Mononuclear cell (primary cell): ENCODE results near the gene TRPM3. TPM values are rescaled to one million over a fixed set of nuclear protein-coding genes. Genes with fewer than 3 reads are reported as not detected.

Experiments
- H3K27me3 ChIP-seq: 2 replicates; pipeline ENCODE4 v1.6.0; 2011; ENCODE audit warnings: low read length, control low read depth; ENCODE audit not compliant: insufficient read depth
- H3K4me1 ChIP-seq: 2 replicates; pipeline ENCODE4 v1.5.1; 2011; ENCODE audit warnings: mild to moderate bottlenecking, low read length, control low read depth; ENCODE audit not compliant: insufficient read depth
- H3K4me3 ChIP-seq: 2 replicates; pipeline ENCODE4 v1.5.1; 2011; ENCODE audit warnings: mild to moderate bottlenecking, low read length, moderate library complexity
- H3K9me3 ChIP-seq: 2 replicates; pipeline ENCODE4 v1.5.1; 2011; ENCODE audit warnings: low read depth, mild to moderate bottlenecking, control low read depth, low read length
- total RNA-seq: library from RNA; depleted of rRNA; stranded (reverse); fragments of >200 nt; gene quantifications from one replicate; pipeline ENCODE4 v1.2.3, GENCODE V29; 2012

Gene TRPM3
- total RNA-seq, 1 donor: not detected

DNA sequence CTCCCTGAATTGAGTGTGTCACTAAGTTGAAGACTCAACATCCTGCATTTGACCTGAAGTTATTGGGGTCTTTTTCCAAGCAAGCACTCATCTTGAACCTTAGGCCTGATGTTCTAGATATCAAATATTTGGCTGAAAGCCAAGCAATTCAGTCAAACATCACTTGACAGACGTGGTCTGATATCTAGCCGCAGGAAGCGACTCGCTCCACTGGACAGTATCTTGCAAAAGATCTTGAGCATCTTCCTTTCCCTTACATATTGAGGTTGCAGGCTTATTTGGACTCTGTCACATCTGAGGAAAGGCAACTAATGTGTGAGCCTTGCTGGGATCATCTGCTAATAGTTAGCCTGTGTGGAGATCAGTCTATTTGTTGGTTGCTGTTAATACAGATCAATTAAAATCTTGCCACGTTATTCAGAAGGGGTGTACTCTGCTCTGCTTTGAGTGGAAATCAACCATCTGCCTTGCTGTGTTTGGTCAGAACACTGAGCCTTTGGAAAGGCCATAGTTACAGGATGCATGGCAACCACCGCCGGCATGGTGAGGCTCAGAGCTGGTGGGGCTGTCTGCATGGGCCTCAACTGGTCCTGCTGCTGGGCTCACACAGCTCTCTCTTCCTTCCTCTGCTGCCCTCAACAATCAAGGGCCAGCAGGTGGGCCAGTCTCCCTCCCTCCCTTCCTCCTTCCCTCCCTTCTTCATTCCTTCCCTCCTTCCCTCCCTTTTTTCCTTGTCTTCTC is 540.0 kb downstream of the TRPM3 start:
- Histone ChIP-seq H3K9me3 (no peaks in the 10 kb centered on the region), H3K4me1 (peaks cover 26% of the 10 kb centered on the region), H3K27me3 (no peaks in the 10 kb centered on the region)

DNA sequence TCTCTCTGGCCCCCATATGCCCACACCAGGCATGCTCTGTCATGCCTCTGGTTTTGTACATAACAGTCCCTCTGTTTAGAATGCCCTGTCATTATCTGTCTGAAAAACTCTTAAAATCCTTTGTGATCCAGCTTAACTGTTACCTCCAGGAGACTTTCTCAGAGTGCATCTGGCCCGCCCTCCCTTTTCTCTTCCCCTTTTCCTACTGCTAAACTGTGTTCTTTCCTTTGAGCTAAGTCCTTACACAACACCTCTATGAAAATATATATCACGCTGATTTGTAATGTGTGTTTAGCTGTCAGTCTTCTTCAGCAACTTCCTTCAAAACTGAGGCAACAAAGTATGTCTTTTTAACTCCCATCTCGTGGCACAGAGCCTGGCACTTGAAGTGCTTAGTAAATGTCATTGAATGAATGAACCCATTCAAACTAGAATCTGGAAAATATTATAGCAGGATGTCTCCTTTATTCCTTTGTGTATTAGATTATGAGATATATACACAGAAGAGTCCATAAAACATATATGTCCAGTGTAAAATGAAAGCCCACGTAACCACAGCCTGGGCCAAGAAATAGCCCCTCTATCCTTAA is 540.7 kb downstream of the TRPM3 start:
- Histone ChIP-seq H3K4me1 (peaks cover 26% of the 10 kb centered on the region), H3K4me3 (no peak overlapping the region), H3K27me3 (no peaks in the 10 kb centered on the region), H3K9me3 (no peaks in the 10 kb centered on the region)

More for the DNA sequence above, 540.0 kb downstream of the TRPM3 start:
- H3K4me3 ChIP-seq: no peak overlapping the region

DNA sequence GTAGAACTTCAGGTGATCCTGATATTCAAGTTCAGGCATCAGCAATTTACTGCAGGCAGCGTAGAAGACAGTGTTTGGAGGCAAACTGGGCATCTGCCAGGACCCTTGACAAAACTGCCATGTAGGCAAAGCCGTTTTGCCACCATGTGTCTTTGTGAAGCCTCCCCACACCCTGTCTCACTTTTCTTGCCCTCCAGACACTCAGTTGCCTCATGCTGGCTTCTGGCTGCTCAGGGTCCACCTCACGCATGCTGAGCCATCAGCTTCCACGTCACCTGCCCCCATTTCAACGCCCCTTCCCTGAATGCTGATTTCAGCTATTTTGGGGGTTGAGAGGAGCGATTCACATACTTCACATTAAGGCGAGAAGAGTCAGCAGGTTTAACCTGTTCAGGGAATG is 541.7 kb downstream of the TRPM3 start:
- peaks cover 26% of the 10 kb centered on the region for H3K4me1 ChIP-seq
- no peaks in the 10 kb centered on the region for H3K9me3 ChIP-seq
- H3K4me3 ChIP-seq: no peak overlapping the region
- no peaks in the 10 kb centered on the region for H3K27me3 ChIP-seq

DNA sequence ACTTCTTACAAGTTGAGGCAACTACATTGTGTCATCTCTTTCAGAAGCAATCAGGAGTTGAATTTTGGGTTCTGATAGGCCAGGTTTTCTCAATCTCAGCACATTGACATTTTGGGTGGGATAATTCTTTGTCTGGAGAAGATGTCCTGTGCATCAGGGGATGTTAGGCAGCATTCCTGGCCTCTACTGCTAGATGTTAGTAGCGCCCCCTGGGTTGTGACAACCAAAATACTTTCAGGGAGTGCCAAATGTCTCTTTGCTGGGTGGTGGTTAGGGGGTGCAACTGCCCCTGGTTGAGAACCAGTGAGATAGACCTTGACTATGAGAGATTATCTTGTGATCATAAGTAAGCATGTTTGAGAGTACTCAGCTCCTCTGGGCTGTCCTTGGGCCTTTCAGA is 542.7 kb downstream of the TRPM3 start:
- H3K4me3 ChIP-seq: no peak overlapping the region
- peaks cover 26% of the 10 kb centered on the region for H3K4me1 ChIP-seq
- no peaks in the 10 kb centered on the region for H3K9me3 ChIP-seq
- H3K27me3 ChIP-seq: no peaks in the 10 kb centered on the region

DNA sequence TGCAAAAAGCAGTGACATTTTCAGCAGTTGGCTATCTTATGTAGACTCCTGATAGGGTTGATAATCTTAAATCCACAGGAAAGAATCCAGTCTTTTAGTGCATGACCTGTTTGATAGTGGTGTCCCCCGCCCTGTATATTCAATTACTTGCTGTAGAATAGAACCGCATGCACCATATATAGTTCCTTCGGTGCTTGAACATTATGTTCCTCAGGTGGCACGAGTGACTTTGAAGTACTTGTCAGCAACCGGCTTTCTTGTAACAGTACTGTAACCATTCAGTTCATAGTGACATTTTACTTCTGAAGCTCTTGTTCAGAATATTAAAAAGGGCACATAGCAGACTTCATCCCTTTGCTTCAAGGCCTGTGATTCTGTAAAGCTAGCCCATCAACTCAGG is 543.8 kb downstream of the TRPM3 start:
- H3K4me1 ChIP-seq: peaks cover 26% of the 10 kb centered on the region
- no peaks in the 10 kb centered on the region for H3K9me3 ChIP-seq
- no peaks in the 10 kb centered on the region for H3K27me3 ChIP-seq
- H3K4me3 ChIP-seq: no peak overlapping the region

DNA sequence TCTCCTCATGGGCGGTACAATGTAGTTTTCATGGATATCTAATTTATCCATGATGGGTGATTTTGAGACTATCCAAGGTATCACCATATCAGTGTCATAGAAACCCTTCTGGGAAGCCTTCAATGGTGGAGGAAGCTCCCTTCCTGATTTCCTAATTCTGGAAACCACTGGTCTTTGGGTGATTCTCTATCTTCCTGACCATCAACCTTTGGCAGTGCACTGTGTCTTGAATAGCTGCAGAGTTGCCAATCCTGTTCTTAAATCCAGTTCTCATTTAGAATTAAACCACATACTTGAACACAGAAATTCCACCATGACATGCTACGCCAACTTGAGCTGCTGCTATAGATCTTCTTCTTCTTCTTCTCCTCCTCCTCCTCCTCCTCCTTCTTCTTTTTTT is 545.3 kb downstream of the TRPM3 start:
- Histone ChIP-seq H3K27me3 (no peaks in the 10 kb centered on the region), H3K9me3 (no peaks in the 10 kb centered on the region), H3K4me3 (no peak overlapping the region), H3K4me1 (peaks cover 21% of the 10 kb centered on the region)

DNA sequence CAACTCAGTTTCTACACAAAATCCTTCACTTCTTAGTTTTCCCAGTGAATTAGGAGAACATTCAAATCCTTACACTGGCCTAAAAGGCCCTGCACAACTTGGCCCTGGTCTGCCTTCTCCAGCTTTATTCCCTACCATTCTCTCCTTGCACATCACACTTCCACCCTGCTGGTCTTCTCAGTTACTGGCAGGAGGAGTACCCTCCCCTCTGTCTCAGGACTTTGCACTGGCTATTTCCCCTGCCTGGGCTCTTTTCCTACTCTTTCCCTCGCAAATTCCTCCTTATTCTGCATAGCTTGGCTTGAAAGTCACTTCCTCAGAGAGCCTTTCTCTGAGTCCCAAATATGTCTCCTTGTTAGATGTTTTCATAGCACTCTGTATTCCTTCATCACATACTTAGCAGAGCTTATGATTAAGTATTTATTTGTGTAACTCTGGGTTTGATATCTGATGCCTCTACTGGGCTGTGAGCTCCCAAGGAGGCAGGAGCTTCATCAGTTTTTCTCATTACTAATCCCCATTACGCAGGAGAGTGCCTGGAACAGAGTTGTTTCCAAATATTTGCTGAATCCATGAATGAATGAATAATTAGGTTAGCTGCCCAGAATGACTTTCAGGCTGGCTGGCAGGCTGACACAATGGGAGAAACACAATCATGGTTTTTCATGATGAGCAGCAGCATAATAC is 547.1 kb downstream of the TRPM3 start:
- Histone ChIP-seq H3K4me1 (peaks cover 13% of the 10 kb centered on the region), H3K27me3 (no peaks in the 10 kb centered on the region), H3K4me3 (no peak overlapping the region), H3K9me3 (no peaks in the 10 kb centered on the region)

DNA sequence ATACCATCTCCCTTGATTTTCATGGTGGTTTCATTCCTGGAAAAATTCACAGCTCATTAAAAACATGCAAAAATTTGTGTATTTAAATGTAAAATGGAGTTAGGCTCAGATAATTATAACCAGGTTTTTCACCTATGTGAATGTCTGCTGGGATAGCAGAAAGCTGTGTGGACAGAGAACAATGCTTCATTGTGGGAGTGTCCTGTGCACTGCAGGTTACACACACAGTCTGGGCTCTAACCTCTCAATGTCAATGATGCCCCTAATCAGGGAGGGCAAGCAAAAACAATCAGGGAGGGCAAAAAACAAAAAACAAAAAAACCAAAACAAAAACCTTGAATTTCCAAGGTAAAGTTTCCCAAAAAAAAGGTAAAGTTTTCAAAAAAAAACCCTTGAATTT is 548.1 kb downstream of the TRPM3 start:
- Histone ChIP-seq H3K27me3 (no peaks in the 10 kb centered on the region), H3K4me1 (peaks cover 13% of the 10 kb centered on the region), H3K9me3 (no peaks in the 10 kb centered on the region), H3K4me3 (no peak overlapping the region)

DNA sequence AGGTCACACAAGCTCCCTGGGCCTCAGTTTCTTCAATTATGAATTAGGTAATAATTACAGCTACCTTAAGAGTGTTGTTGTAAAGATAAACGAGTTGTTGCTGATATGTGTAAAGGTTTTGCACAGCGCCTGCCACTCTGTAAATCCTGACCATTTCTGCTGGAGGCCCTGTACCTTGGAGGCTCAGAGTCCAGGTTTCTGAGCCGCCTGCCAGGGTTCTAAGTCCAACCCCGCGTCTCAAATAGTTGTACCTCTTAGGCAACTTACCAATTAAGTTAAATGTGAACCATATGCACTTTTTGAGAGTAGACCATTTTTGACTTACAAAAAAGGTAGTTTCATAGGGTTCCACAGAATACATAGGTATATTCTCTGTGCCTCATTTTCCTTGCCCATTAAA is 550.2 kb downstream of the TRPM3 start:
- H3K27me3 ChIP-seq: no peaks in the 10 kb centered on the region
- no peak overlapping the region for H3K4me3 ChIP-seq
- H3K4me1 ChIP-seq: no peaks in the 10 kb centered on the region
- H3K9me3 ChIP-seq: no peaks in the 10 kb centered on the region

DNA sequence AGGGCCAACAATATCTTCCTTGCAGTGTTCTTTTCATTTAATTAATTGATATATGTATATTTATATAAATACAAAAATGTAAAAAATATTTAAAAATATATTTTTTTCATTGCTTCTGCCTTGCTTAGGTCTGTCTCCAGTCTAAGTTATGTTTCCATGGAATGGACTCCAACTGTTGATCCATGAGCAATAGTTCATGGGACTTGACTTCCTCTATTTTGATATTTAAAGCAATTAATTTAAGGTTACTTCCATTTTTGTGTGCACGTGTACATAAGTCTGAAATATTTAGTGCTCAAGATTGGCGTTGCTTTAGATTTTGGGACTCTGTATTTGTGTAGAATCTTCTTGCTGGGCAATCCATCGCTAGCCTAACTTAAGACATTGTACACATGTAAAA is 551.6 kb downstream of the TRPM3 start:
- H3K4me3 ChIP-seq: no peak overlapping the region
- H3K9me3 ChIP-seq: no peaks in the 10 kb centered on the region
- peaks cover 2% of the 10 kb centered on the region for H3K4me1 ChIP-seq
- no peaks in the 10 kb centered on the region for H3K27me3 ChIP-seq

DNA sequence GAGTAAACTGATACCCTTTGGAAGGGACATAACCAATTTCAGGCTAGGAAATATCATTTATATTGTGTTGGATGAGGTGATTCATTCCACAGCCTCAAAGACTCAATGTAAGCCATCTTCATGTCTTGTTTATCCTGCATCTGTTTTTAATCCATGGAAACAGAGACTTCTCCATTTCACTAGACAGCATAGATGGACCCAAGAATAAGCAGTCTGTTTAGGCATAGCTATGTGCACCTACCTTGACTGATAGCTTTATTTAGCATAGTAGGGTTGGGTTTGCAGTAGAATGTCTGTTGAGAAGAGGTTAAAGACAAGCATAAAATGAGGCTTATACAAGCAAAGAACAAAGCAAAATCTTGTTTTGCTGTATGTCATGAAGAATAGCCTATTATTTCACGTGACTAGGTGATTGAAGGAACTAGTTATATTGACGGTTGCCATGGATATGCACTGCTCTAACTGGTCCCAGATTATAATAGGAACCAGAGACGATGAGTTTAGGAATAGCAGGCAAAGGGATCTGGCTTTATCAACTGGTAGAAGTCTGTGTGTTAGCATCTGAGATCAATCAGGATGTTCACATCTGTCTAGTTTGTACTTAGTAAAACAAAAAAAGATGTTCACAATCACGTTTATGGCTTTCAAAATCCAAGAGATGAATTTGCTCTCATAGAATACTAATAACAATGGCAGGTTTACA is 552.2 kb downstream of the TRPM3 start:
- H3K4me3 ChIP-seq: no peak overlapping the region
- no peaks in the 10 kb centered on the region for H3K27me3 ChIP-seq
- peaks cover 7% of the 10 kb centered on the region for H3K4me1 ChIP-seq
- H3K9me3 ChIP-seq: no peaks in the 10 kb centered on the region

DNA sequence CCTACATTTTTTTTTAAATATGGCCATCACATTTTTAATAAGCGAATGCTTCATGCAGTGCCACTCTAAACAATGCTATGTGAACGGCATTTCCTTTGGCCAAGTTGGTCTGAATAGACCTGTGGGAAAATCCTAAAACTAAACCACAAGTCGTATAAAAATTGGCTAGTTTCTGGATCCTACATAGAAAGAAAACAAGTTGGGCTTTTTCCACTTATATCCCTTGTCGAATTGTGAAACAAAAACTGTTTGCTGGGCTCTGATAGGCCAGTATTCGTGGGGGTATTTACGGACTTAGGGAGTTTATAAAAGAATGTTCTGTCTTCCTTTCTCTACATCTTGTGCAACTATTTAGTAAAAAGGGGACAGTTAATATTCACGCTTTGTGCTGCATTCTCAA is 553.9 kb downstream of the TRPM3 start:
- Histone ChIP-seq H3K9me3 (no peaks in the 10 kb centered on the region), H3K27me3 (no peaks in the 10 kb centered on the region), H3K4me3 (no peak overlapping the region)

DNA sequence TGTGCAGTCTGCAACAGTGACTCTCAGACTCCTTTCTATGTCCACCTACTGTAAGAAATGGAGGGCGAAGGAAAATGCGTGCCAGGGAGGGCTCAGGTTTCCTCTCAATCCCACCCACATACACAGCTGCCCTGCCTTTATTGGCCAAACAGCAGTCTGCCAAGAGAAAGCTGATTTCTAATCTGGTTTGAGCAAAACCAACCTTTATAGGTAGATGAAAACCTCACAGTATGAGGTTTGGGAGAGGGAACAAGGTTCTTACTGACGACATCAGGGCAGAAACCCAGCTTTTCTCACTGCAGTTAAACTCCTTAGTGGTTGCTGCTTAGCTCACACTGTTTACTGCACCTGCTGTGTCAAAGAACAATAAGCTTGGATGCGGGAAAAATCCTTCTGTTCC is 554.7 kb downstream of the TRPM3 start:
- no peaks in the 10 kb centered on the region for H3K27me3 ChIP-seq
- no peaks in the 10 kb centered on the region for H3K9me3 ChIP-seq
- peaks cover 27% of the 10 kb centered on the region for H3K4me1 ChIP-seq
- no peak overlapping the region for H3K4me3 ChIP-seq

More for the DNA sequence above, 553.9 kb downstream of the TRPM3 start:
- H3K4me1 ChIP-seq: peaks cover 24% of the 10 kb centered on the region

DNA sequence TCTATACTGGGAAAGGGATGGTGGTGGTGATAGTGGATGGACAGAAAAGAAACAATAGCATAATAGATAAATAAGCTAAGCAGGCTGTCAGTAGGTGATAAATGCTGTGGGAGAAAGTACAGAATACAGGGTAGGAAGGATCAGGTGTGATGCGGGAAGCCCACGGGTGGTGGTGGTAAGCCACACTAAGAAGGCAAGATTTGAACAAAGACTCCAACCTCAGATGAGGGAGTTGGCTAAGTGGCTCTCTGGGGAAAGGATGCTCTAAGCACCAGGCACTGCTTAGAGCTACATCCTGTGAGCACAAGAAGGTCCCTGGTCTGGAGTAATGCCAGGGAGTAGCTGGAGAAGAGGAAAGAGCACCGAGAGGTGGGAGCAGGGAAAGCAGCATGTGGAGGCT is 555.4 kb downstream of the TRPM3 start:
- Histone ChIP-seq H3K27me3 (no peaks in the 10 kb centered on the region), H3K9me3 (no peaks in the 10 kb centered on the region), H3K4me1 (peaks cover 27% of the 10 kb centered on the region), H3K4me3 (no peak overlapping the region)
